ENCODE data around the gene ARHGEF10L.
"Not testable (repeated sequence)": the region's sequence is repeated elsewhere in the genome, so short reads cannot be mapped to it uniquely, and the experiment has no call there.

ARHGEF10L gene

GRCh38 chr1:17539477-17540254 is at the start of gene ARHGEF10L:
TSS of gene ARHGEF10L (plus strand) at chr1:17539698. CDS start at chr1:17580596, 40,898 bp downstream.
- H3K4me1 Mint-ChIP-seq (ENCODE audit: low read depth), result peaks cover 56% of the 10 kb centered on the region
- peak within 1 kb of the TSS; percentile 83 for H3K4me3 Mint-ChIP-seq
- peaks cover 48% of the 10 kb centered on the region for H3K27me3 Mint-ChIP-seq
- H3K36me3 Mint-ChIP-seq (ENCODE audit: low read depth), result no peaks in the 10 kb centered on the region
- H3K27ac Mint-ChIP-seq, result peak within 1 kb of the TSS; percentile 78
- no peaks in the 10 kb centered on the region for H3K9me3 Mint-ChIP-seq
- intact Hi-C loops (cut with micrococcal nuclease), result no loop called here

- intact Hi-C loops (cut with micrococcal nuclease), result loop anchor here (5.0 to 10.0 kb wide), 3 partner anchors 68 to 615 kb away; partner anchors contain the start of gene IGSF21
- Mint-ChIP-seq H3K27me3 (peaks cover 12% of the 10 kb centered on the region), H3K4me1 (ENCODE audit: low read depth) (peaks cover 10% of the 10 kb centered on the region)
- H3K4me3 Mint-ChIP-seq; H3K27ac Mint-ChIP-seq; H3K36me3 Mint-ChIP-seq (ENCODE audit: low read depth); H3K9me3 Mint-ChIP-seq: not testable (repeated sequence)
Observed at GRCh38 chr1:17489768-17490417, 49.6 kb upstream of the ARHGEF10L start.

- not testable (repeated sequence) for H3K9me3 Mint-ChIP-seq; H3K36me3 Mint-ChIP-seq (ENCODE audit: low read depth); H3K4me3 Mint-ChIP-seq; H3K27me3 Mint-ChIP-seq; H3K27ac Mint-ChIP-seq
- intact Hi-C loops (cut with micrococcal nuclease), result loop anchor here (10.0 kb wide), 2 partner anchors 334 to 614 kb away; partner anchors contain the start of gene IGSF21
- H3K4me1 Mint-ChIP-seq (ENCODE audit: low read depth), result peaks cover 10% of the 10 kb centered on the region
Observed at GRCh38 chr1:17490667-17491066, 48.8 kb upstream of the ARHGEF10L start.

GRCh38 chr1:17494114-17494729 is 45.3 kb upstream of the ARHGEF10L start:
- Mint-ChIP-seq H3K36me3 (ENCODE audit: low read depth) (no peaks in the 10 kb centered on the region), H3K4me3 (no peak overlapping the region), H3K4me1 (ENCODE audit: low read depth) (peaks cover 6% of the 10 kb centered on the region), H3K27ac (no peak overlapping the region), H3K9me3 (no peaks in the 10 kb centered on the region), H3K27me3 (peaks cover 25% of the 10 kb centered on the region)
- intact Hi-C loops (cut with micrococcal nuclease), result loop anchor here (2.0 to 10.0 kb wide), 3 partner anchors 113 to 611 kb away; partner anchors contain the start of gene IGSF21

- Mint-ChIP-seq H3K4me1 (ENCODE audit: low read depth) (peaks cover 6% of the 10 kb centered on the region), H3K27me3 (peaks cover 28% of the 10 kb centered on the region), H3K36me3 (ENCODE audit: low read depth) (no peaks in the 10 kb centered on the region), H3K9me3 (no peaks in the 10 kb centered on the region), H3K27ac (no peak overlapping the region), H3K4me3 (no peak overlapping the region)
- intact Hi-C loops (cut with micrococcal nuclease), result loop anchor here (5.0 to 10.0 kb wide), 3 partner anchors 328 to 608 kb away; partner anchors contain the start of gene IGSF21
Observed at GRCh38 chr1:17496419-17496818, 43.1 kb upstream of the ARHGEF10L start.

GRCh38 chr1:17498214-17498613 is 41.3 kb upstream of the ARHGEF10L start:
- Mint-ChIP-seq H3K36me3 (ENCODE audit: low read depth) (no peaks in the 10 kb centered on the region), H3K27me3 (peaks cover 31% of the 10 kb centered on the region), H3K27ac (no peak overlapping the region), H3K4me1 (ENCODE audit: low read depth) (peaks cover 10% of the 10 kb centered on the region), H3K4me3 (no peak overlapping the region), H3K9me3 (no peaks in the 10 kb centered on the region)
- intact Hi-C loops (cut with micrococcal nuclease), result loop anchor here (5.0 to 10.0 kb wide), 3 partner anchors 327 to 607 kb away; partner anchors contain the start of gene IGSF21

- no peaks in the 10 kb centered on the region for H3K9me3 Mint-ChIP-seq
- intact Hi-C loops (cut with micrococcal nuclease), result loop anchor here (1.0 kb wide), 1 partner anchor 104 kb away; no protein-coding TSS in a partner anchor
- H3K4me3 Mint-ChIP-seq, result no peak overlapping the region
- H3K27me3 Mint-ChIP-seq, result peaks cover 26% of the 10 kb centered on the region
- H3K36me3 Mint-ChIP-seq (ENCODE audit: low read depth), result no peaks in the 10 kb centered on the region
- no peak overlapping the region for H3K27ac Mint-ChIP-seq
- H3K4me1 Mint-ChIP-seq (ENCODE audit: low read depth), result peaks cover 10% of the 10 kb centered on the region
Observed at GRCh38 chr1:17502326-17502778, 37.1 kb upstream of the ARHGEF10L start.

GRCh38 chr1:17503146-17503545 is 36.4 kb upstream of the ARHGEF10L start:
- H3K27ac Mint-ChIP-seq, result no peak overlapping the region
- no peak overlapping the region for H3K4me3 Mint-ChIP-seq
- H3K36me3 Mint-ChIP-seq (ENCODE audit: low read depth), result no peaks in the 10 kb centered on the region
- peaks cover 21% of the 10 kb centered on the region for H3K27me3 Mint-ChIP-seq
- intact Hi-C loops (cut with micrococcal nuclease), result no loop called here
- no peaks in the 10 kb centered on the region for H3K9me3 Mint-ChIP-seq
- H3K4me1 Mint-ChIP-seq (ENCODE audit: low read depth), result peaks cover 10% of the 10 kb centered on the region

GRCh38 chr1:17507200-17507599 is 32.3 kb upstream of the ARHGEF10L start:
- H3K27ac Mint-ChIP-seq; H3K36me3 Mint-ChIP-seq (ENCODE audit: low read depth); H3K9me3 Mint-ChIP-seq; H3K27me3 Mint-ChIP-seq; intact Hi-C loops (cut with micrococcal nuclease); H3K4me3 Mint-ChIP-seq: not testable (repeated sequence)
- peaks cover 24% of the 10 kb centered on the region for H3K4me1 Mint-ChIP-seq (ENCODE audit: low read depth)

GRCh38 chr1:17507915-17508314 is 31.6 kb upstream of the ARHGEF10L start:
- H3K36me3 Mint-ChIP-seq (ENCODE audit: low read depth), result no peaks in the 10 kb centered on the region
- peaks cover 6% of the 10 kb centered on the region for H3K27me3 Mint-ChIP-seq
- peaks cover 19% of the 10 kb centered on the region for H3K4me1 Mint-ChIP-seq (ENCODE audit: low read depth)
- intact Hi-C loops (cut with micrococcal nuclease), result no loop called here
- no peaks in the 10 kb centered on the region for H3K9me3 Mint-ChIP-seq
- no peak overlapping the region for H3K4me3 Mint-ChIP-seq
- H3K27ac Mint-ChIP-seq, result no peak overlapping the region

GRCh38 chr1:17509363-17509762 is 30.1 kb upstream of the ARHGEF10L start:
- intact Hi-C loops (cut with micrococcal nuclease), result no loop called here
- Mint-ChIP-seq H3K4me3 (no peak overlapping the region), H3K36me3 (ENCODE audit: low read depth) (no peaks in the 10 kb centered on the region)

GRCh38 chr1:17510138-17510537 is 29.4 kb upstream of the ARHGEF10L start:
- no peak overlapping the region for H3K4me3 Mint-ChIP-seq
- peaks cover 17% of the 10 kb centered on the region for H3K27me3 Mint-ChIP-seq
- peaks cover 17% of the 10 kb centered on the region for H3K4me1 Mint-ChIP-seq (ENCODE audit: low read depth)
- intact Hi-C loops (cut with micrococcal nuclease), result no loop called here
- H3K9me3 Mint-ChIP-seq, result no peaks in the 10 kb centered on the region
- no peak overlapping the region for H3K27ac Mint-ChIP-seq
- H3K36me3 Mint-ChIP-seq (ENCODE audit: low read depth), result no peaks in the 10 kb centered on the region

More at GRCh38 chr1:17509363-17509762, 30.1 kb upstream of the ARHGEF10L start:
- peaks cover 19% of the 10 kb centered on the region for H3K4me1 Mint-ChIP-seq (ENCODE audit: low read depth)
- H3K27me3 Mint-ChIP-seq, result peaks cover 13% of the 10 kb centered on the region
- H3K9me3 Mint-ChIP-seq, result no peaks in the 10 kb centered on the region
- no peak overlapping the region for H3K27ac Mint-ChIP-seq

GRCh38 chr1:17511188-17511587 is 28.3 kb upstream of the ARHGEF10L start:
- Mint-ChIP-seq H3K4me1 (ENCODE audit: low read depth) (peaks cover 22% of the 10 kb centered on the region), H3K36me3 (ENCODE audit: low read depth) (no peaks in the 10 kb centered on the region), H3K27me3 (peaks cover 22% of the 10 kb centered on the region), H3K9me3 (no peaks in the 10 kb centered on the region), H3K27ac (no peak overlapping the region), H3K4me3 (no peak overlapping the region)
- intact Hi-C loops (cut with micrococcal nuclease), result no loop called here

GRCh38 chr1:17513131-17513530 is 26.4 kb upstream of the ARHGEF10L start:
- Mint-ChIP-seq H3K27me3 (peaks cover 38% of the 10 kb centered on the region), H3K4me3 (no peak overlapping the region), H3K4me1 (ENCODE audit: low read depth) (peaks cover 29% of the 10 kb centered on the region), H3K9me3 (no peaks in the 10 kb centered on the region), H3K36me3 (ENCODE audit: low read depth) (no peaks in the 10 kb centered on the region), H3K27ac (no peak overlapping the region)
- intact Hi-C loops (cut with micrococcal nuclease), result no loop called here
